Central memory CD4-positive, alpha-beta T cell (primary cell): ENCODE results near the gene CHRM2.

ENCODE experiments used
- DNase-seq: peaks from one replicate; pipeline ENCODE4 v3.0.0; 2022

The CHRM2 gene

GRCh38 chr7:136897676-136898075 is 29.2 kb downstream of the CHRM2 start:
- no peak for DNase-seq

- no peak for DNase-seq
Measured at GRCh38 chr7:136900005-136900404, 31.6 kb downstream of the CHRM2 start.

DNA sequence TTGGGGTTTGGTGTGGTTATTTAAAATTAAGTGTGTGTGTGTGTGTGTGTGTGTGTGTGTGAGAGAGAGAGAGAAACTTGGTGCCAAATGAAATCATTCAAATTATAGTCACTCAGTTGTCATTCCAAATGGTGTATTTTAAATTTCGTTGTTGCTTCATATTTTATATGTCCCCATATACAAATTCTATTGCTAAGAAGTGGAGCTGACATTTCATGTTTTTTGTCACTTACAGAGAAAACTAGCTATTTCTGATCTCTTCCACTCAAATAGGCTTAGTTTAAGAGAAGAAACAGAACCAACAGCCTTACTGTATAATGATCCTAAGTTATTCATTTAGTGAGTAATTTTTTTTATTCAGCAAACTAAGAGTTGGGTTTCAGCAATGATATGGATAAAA is 42.3 kb downstream of the CHRM2 start:
- no peak for DNase-seq

- DNase-seq, result no peak
Measured at GRCh38 chr7:136911344-136911743, 42.9 kb downstream of the CHRM2 start.

DNA sequence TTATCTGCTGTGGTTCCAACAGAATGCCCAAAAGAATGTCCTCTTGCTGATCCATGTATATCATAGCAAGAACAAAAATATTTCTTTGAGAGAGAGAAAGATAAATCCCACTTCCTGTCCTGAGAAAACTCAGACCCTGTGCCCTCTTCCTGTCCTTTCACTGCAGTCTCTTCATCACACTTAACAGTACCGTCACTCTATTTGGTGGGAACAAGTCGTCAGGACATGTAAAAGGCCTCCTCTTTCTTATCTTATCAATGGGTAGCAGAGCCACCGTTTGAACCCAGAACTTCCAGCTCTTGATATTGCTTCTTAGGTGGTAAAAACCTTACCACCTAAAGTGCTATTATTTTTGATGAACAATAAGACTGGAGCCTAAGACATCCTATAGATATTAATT is 43.9 kb downstream of the CHRM2 start:
- no peak for DNase-seq

GRCh38 chr7:136914016-136914415 is 45.6 kb downstream of the CHRM2 start:
- no peak for DNase-seq

DNA sequence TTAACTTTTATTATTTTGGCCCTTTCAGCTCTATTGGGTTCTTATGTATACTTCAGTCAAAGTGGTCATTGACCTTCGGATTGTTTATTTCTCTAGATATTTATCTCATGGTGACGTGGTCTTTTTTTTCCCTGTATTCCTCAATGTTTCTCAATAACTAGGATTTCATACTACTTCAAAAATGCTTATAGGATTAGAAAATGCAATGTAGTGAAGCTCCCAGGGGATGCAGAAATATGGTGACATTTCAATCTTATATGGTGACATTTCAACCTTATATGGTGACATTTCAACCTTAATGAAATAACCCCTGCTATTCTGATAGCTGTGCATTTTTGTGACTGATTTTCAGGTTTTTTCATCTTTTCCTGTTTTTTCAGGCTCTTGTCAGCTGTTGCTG is 51.4 kb downstream of the CHRM2 start:
- no peak for DNase-seq

GRCh38 chr7:136923111-136923667 is 54.7 kb downstream of the CHRM2 start:
- DNase-seq, result no peak

DNA sequence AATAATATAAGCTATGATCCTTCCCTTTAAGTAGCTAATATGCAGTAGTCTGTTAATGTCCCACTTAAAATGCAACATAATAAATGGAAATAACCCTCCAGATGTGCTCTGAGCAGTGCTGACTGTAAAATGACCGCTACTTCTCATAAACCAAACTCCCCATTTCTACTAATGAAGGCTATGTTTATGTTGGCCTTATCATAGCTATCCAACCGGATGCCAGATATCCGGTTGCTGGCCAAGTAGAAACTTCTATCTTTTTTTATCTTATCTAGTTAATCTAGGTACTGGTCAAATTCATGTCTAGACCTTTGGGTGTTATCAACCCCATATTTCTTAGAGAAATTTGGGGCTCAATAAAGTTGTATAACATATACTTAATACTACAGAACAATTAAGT is 56.6 kb downstream of the CHRM2 start:
- no peak for DNase-seq

DNA sequence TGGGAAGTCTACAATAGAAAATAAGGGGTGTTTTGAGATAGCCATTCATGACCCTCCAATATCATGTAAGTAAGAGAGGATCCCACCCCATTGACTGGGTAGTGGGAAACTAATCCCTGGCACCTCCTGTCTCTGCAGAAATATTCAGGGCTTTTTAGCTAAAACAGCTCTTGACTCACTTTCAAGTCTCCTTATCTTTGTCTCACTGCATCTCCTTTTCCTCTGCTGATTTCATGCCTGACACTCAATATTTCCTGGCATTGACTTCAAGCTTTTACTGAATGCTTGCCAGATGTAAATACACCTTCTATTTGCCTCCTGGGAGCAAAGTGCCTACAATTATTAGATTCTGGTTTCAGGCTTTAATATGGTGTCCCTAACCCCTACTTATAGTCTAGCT is 57.1 kb downstream of the CHRM2 start:
- no peak for DNase-seq

DNA sequence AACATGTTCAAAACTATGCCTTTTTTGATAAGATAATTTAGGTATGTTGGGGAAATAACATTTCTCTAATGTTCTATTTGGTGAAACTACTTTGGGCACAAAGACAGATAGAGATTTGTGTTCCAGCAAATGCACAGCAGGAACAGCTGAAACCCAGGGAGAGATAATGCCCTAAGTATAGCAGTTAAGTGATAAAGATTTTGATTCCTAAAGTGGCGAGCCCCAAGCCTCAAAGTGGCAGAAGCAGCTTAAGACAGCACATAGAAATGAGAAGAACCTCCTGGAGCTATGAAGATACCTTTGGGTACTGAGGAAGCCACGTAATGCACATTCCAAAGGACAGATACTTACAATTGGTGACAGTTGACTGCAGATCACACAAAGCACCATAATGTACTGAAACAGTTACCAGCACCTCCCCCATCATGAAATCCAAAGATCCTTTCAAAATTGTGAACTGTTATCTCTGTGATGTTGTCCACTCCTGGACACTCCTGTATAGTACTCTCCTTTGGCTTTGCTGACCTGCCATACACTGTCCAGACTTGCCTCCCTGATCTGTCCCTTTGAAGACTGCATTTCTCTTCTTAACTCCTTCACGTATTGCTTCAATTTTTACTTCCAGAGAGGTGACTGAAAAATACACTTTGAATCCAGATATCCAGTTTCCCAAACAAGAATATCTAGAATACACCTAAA is 62.9 kb downstream of the CHRM2 start:
- no peak for DNase-seq

- DNase-seq, result no peak
Measured at GRCh38 chr7:136937436-136937835, 69.0 kb downstream of the CHRM2 start.

- no peak for DNase-seq
Measured at GRCh38 chr7:136938476-136938875, 70.0 kb downstream of the CHRM2 start.

DNA sequence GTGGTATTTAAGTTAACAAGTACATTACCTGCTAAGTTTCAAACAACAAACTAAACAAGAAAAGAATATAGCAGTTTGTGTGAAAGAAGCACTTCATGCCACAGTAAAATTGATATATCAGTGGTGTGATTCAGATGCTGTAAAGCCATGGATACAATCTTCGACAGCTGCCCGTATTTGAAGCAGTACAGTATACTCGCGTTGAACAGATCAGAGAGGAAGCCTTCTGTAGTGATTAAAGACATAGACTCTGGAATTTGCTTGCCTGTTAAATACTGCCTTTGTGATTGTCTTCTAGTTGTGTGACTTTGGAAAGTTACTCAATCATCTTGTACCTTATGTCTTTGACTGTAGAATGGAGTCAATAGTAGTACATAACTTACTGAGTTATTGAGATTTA is 71.7 kb downstream of the CHRM2 start:
- DNase-seq, result no peak

GRCh38 chr7:136940917-136941316 is 72.5 kb downstream of the CHRM2 start:
- DNase-seq, result no peak

DNA sequence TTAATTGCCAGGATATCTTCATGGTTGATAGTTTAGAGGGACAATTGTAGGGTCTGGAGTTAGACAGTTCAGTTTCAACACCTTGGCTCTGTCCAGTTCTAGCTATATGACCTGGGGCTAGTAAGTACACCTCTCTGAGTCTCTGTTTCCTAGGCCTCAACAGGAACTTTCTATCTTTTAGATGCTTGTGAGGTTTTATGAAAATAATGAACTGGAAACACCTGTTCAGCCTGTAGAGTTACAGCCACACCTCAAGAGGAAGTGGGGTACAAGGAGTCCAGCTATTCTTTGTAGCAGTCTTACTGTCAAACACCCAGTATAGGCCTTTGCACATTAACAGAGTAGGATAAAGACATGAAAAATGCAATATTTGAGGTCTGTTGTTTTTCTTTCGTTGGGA is 73.4 kb downstream of the CHRM2 start:
- DNase-seq, result no peak

DNA sequence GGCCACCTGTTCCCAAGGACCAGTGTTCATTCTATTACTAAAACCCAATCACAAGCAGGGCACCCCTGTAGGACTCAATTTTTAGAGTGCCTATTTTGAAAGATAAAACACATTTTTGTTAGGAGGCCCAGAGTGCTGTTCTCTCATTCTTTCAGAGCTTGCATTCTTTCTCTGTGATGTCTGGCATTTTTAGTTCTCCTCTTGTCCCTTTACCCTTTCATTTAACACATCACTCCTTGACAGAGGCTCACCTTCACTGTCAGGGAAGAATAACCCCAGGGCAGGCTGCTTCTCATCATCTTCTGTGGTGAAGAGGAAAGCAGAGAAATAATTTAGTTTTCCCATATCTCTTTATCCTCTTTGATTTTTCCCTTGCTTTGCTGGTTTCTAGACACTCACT is 73.9 kb downstream of the CHRM2 start:
- no peak for DNase-seq

DNA sequence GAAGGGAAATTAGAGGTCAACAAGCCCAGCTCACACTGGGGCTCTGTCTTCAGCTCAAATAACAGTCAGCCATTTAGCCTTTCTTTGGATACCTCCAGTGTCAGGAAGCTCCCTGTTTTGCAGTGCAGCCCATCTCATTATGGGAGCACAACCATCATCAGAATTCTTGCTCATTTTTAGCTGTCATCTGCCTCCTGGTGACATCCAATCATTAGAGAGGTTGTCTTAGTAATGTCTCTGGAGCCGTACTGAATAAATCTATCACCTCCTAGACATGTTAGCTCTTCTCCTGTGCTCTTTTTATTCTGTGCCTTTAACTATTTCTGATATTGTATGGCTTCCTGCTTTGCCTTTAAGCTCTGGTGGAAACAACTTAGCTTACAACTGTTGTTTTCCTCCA is 74.5 kb downstream of the CHRM2 start:
- DNase-seq, result no peak

- DNase-seq, result no peak
Measured at GRCh38 chr7:136947347-136947746, 78.9 kb downstream of the CHRM2 start.

GRCh38 chr7:136950331-136950730 is 81.9 kb downstream of the CHRM2 start:
- DNase-seq, result no peak

DNA sequence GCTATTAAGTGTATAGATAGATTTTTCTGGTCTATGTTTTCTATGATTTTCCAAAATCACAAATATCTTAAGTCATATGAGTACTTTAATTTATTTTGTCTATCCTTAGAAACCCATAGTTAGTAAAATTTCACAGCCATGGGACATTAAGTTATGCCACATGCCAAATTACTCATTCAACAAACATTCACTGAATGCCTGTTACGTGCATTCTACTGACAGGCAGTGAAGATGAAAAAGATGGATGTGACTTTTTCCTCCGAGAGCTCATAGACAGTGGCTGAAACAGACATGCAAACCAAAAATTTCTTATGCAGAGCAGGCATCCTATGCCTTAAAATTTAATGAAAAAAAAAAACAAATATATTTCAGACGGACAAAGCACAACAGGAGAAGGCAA is 84.9 kb downstream of the CHRM2 start:
- DNase-seq, result no peak

DNA sequence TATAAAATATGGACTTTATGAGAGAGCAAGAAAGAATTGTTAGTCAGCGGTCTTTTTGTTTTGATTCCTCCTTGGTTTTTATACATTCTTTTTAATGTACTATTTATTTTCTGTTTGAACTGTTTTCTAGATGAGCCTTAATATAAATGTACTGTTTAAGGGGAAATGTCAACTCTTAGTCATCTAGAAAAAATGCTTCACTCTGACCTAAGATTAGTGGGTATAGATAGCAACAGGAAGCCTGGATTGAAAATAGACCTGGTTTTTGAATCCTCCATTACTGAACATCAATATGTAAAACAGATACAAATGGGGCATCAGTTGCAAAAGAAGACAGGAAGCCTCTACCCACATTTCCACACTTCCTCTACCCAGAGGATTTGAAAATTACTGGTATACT is 87.8 kb downstream of the CHRM2 start:
- DNase-seq, result no peak

DNA sequence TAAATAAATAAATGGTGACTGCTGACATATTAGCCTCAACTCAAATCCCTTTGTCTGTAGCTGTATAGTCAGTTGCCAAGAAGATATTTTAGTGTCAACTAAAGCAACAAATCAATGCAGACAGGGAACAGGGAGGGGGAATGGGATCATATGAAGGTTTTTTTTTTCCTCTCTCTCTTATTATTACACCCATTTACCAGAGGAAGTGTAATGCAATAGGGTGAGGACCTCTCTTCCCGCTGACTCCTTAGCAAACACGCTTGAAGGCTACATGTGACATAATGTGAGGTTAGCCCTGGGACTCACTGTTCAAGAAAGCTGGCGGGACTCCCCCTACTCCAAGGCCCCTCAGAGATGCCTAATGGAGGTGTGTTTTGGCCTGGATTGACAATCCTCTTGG is 88.2 kb downstream of the CHRM2 start:
- no peak for DNase-seq

- DNase-seq, result no peak
Measured at GRCh38 chr7:136957391-136957790, 88.9 kb downstream of the CHRM2 start.

DNA sequence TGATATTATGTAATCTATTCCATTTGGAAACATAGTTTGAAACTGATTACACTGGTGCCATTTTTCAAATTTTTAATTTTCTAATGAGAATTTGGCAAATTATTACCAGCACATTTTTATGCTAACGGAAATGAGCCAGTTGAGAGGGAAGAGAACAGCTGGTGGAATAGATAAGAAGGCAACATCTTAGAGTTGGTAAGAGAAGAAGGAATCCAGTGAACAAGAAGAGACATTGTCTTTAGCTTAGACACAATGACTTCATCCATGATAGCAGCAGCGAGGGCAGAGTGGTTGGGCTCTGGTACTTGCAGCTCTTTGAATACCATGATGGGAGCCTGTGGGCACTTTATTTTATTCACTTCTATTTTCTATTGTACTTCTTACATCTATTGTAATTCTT is 89.6 kb downstream of the CHRM2 start:
- no peak for DNase-seq
